HG03097 (cell line): ENCODE measurements around the gene SPDL1.

Experiments used
- ATAC-seq: cut with Tn5 transposase; IDR thresholded peaks from one replicate; pipeline ENCODE4 v1.9.1; 2021; ENCODE audit not compliant: unreplicated experiment, low FRiP score

SPDL1 gene

DNA sequence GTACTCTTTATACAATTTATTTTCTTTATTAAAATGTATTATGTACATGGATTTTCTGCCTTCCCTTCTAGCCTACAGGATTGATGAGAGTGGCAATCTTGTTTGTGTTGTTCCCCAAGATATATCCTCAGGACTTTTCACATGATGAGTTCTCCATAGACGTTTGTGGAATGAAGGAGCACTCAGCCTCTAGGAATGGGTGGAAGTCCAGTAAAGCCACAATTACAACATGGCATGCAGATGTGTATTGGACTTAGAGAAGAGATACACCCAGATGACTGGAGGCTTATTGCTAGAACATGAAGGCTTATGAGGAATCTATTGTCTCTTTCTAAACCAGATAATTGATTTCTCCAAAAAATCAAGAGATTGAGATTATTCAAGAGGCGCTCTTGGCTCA, 45.3 kb downstream of the SPDL1 start:
- no peak for ATAC-seq

DNA sequence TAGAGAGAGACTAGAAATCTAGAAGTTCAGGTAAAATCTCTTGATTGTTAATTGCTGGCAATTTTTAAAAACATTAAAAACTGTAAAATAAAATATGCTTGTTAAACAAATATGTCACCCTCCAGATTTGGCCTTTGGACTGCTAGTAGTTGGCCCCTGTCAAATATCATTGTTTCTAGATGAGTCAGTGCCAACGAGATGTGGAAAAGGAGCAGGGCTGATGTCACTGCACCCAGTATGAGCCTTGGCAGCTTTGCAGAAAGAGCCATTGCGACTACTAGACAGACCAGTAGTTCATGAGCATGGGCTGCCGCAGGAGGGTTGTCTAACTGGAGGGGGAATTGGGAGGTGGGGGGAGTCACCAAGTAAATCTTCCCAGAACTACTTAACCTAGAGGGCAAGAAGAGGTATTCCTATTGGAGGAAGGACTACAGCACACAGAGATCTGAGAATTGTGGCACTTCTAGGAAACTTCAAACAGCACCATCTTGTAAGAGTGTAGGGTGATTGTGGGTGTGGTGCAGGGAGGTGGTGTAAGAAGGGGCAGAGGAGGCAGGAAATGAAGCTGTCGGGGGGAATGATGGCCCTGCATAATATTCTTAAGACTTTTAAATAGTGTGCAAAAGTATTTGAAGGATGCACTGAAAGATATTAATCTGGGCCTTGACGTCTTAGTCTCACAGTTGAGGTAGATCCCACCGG, 46.4 kb downstream of the SPDL1 start:
- ATAC-seq: no peak

DNA sequence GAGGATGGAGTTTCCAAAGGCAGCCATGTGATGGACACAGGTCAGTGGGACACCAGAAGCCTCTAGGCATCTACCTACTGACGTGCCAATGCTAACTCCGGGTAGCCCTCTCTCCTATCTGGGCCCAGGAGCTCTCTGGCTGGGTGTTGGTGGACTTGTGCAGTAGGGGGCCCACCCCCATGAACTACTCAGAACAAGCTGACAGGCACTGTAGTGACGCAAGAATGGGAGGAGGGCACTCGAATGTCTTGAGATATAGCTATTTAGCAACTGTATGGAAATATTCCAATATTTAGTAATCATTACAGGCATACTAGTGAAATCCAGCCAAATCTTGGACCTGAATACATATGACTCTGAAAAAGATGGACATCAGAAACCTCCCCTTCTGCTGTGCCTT, 47.8 kb downstream of the SPDL1 start:
- no peak for ATAC-seq

DNA sequence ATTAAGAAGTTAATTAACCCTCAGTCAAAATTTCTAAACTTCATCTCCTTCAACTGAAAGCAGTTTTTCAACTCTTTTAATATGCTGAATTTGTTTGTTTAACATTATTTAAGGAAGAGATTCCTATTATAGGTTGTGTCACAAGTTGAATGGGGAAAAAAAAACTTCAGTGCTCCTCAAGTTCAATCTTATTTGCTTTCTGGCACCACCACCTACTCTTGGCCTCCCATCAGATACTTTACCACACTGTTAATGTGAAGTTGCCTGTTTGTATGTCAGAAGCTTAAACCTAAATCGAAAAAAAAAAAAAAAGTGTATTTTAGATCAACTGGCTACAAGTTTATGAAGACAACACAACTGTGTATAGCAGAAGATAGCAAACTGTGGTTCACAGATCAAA, 49.4 kb downstream of the SPDL1 start:
- no peak for ATAC-seq

DNA sequence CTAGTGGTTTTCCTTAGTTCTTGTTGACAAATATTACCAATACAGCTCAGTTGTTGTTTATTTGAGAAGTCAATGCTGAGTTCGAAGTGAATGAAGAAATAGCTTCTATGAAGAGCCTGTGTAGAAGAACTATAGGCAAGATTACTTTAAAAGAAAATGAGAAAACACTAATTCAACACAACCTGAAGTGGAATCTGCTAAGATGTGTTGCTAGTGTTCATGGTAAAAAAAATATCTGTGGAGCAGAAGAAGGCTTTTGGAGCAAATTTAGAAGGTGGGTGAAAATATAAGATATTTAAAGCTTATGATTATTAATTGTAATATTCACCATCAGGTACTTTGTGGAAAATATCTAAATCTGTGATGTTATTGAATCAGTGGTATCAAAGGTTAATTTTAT, 51.0 kb downstream of the SPDL1 start:
- no peak for ATAC-seq

DNA sequence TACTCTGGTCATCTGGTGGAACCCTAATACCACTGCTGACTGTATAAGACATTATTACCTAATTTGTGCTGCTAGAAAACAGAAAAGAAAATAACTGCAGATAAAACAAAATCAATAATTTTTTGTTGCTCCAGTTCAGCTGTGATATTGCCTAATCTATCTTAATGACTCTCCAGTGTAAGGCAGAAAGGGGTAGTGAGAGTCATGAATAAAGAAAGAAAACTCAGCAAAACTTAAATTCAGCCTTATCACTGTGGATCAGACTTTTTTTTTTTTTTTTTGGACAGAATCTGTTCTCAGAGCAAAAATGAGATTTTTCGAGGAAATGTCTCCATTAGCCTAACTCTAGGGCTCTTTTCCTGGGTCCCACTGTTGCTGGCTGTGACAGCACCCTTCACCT, 52.4 kb downstream of the SPDL1 start:
- ATAC-seq: no peak

DNA sequence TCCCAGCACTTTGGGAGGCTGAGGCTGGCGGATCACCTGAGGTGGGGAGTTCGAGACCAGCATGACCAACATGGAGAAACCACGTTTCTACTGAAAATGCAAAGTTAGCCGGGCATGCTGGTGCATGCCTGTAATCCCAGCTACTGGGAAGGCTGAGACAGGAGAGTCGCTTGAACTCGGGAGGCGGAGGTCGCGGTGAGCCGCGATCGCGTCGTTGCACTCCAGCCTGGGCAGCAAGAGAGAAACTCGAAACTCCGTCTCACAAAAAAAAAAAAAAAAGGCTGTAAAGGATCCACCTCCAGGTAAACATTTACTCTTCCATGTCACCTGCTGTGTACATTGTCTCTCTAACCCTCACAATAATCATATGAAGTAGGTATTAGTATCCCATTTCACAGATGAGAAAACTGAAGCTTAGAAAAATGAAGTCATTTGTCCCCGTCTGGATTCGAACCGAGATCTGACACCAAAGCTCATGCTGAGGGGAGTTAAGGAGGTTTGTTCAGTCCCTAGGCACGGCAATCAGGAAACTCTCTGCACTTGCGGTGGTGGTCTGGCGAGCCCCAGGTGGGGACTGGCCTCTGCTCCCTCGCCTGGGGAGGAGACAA, 53.0 kb downstream of the SPDL1 start:
- ATAC-seq: no peak

DNA sequence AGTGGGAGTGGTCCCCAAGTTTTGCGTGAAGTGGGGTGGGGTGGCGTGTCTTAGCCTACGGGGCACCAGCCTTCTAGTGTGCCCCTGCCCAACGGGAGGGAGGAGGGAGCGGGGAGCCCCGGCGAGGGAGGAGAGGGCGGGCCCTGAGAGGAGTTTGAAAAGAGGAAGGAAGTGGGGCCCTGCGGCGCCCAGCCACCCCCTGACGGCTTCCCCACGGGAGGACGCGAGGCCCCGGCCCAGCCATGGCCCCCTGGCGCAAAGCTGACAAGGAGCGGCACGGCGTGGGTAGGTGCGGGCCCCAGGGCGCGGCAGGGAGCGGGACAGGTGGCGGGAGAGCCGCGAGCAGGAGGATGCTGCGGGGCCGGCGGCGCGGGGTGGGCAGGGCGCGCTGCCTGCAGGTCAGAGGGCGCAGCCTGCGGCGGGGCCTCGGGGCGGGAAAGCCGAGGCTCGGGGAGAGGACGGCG, 53.5 kb downstream of the SPDL1 start, which contains the start of gene DOCK2:
DOCK2 (plus strand) TSS at position 191 of the 464 bp plus-strand sequence; CDS start at position 243, 52 bp downstream.
- ATAC-seq: peak; percentile 90

DNA sequence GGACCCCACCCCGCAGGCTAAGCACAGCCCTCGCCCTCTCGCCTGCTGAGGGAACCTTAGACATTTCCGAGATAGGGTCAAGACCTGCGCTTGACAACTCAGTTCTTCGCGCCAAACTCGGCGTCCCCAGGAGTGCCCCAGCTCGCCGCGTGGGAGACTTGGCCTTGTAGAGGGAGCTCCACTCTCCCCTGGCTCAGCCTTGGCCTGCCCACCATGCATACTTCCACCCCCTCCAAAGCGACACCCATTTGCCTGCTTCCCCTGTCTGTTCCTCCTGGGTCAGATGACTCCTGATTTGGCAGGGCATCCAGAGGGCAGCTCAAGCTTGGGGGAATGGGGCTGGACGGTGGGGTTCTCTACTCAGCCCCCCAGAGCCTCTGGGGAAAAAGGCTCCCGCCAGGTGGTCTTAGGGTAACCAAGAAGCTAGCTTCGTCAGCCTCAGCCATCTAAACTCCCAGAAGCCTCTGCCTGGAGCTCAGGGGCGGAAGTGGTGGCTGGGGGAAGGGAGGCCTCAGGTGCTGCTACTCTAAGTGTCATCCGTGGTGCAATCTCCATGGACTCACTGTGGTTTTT, 54.1 kb downstream of the SPDL1 start:
- peak; percentile 58 for ATAC-seq

DNA sequence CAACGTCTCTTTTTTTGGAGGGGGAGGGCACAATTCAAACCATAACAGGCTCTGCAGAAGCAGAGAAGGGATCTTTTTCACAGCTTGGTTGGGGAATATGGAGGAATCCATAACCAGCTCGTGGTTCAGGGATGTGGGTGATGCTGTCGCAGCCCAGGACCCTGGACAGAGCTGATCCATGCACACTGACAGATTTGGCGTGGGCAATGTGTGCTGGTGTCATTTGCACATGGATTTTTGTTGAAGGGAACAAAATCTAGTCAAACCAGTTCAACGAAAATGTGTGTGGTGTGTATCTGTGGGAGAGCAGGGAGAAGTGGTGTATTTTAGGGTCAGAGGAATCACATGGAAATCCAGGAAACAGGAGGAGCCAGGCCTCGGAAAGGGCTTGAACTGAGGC, 57.7 kb downstream of the SPDL1 start:
- ATAC-seq: no peak

DNA sequence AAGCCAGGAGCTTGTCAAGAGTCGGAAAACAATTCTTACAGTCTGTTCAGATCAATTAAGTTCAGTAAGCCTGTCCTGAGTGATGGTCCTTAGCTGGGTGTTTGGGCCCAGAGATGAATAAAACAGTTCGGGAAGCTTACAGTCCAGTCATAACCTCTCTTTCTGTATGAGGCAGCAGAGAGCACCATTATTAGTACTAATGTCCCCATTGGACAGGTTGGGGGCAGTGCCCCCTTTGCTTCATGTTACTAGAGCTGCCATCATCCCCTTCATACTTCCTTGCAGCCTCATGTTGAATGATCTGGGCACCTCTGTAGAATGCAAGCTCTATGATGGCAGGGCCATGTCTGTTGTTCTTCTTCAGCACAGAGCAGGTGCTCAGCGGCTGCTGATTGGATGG, 63.3 kb downstream of the SPDL1 start:
- ATAC-seq: no peak

DNA sequence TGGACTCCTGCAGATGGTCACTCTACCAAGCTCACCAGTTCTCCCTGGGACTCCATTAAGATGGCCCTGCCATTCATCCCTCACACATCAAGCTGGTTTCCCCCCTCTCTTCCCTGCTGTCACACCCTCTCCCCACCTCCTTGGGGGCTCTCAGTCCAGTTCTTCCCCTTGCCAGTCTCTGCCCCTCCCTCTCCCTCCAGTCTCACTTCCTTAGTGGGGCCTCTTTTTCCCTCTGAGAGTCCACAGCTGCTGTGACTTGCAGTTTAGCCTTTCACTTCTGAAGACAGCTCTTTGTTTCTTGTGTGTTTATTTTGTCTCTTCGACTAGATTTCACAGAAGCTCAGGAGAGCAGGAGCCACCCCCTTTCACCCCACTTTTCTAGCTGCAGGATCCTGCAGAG, 64.0 kb downstream of the SPDL1 start:
- ATAC-seq: no peak

DNA sequence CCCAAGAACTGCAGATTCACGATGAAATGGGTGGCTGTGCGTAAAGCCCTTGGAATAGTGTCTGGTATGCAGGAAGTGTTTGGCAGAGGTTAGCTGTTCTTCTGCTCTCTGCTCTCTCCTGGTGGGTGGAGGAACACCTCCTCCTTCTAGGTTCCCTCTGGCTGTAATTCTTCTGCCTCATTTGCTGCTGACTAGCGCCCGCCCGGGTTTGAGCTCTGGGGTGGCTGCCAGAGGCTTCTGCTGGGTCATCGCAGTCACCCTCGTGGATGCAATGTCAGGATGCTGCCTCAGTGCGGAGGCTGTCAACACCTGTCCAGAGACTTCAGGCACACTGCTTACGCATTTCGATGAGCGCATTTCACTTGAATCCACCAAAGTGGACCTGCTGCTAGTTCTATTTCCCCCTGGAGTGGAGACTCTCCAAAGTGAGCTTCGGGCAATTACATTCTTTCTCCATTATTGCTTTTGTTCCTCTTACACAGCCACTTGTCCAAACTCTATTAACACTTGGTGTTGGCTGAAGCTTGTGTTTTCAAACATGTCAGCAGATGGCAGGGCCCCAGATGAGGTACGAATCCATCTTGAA, 65.2 kb downstream of the SPDL1 start:
- no peak for ATAC-seq

DNA sequence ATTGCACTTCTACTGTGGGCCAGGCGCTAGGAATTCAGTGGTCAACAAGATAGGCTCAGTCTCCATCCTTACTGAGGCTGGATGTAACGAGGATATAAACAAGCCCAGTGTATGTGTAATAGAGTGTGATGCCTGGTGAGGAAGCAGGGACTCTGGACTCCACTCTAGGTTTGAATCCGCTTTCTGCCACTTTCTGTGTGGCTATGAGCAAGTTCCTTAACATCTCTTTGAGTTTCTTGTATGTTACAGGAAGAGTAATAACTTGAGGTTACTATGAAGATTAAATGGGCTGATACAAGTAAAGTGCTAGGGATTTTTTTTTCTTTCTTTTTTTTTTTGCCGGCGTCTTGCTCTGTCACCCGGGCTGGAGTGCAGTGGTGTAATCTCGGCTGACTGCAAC, 65.9 kb downstream of the SPDL1 start:
- no peak for ATAC-seq

DNA sequence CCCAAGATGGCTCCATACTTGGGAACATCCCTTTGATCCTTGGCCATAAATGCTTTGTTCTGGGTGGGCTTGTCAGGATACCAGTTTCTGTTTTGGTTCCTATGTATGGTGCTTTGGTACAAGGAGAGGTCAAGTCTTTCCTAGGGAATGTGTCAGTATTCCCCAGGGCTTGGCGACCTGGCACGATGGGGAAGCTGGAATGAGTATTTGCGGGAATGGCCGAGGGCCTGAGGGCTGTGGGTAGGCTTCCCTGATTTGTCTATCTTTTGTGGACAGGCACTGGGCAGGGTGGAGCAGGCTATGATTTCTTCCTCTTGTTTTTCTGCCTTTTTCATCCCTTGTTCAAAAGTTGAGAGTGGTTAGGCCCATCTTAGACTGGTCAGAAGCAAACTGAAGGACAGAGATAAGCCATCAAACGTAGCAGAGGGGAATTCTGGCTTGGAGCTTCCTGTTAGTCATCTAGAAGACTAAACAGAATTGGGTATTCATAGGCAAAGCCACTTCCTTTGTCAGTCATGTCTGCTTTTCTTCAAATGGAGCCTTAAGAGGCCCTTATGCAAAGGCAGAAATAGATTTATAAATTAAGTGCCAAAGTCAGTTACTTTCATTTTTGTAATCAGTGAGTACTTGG, 67.2 kb downstream of the SPDL1 start:
- ATAC-seq: peak; percentile 49

DNA sequence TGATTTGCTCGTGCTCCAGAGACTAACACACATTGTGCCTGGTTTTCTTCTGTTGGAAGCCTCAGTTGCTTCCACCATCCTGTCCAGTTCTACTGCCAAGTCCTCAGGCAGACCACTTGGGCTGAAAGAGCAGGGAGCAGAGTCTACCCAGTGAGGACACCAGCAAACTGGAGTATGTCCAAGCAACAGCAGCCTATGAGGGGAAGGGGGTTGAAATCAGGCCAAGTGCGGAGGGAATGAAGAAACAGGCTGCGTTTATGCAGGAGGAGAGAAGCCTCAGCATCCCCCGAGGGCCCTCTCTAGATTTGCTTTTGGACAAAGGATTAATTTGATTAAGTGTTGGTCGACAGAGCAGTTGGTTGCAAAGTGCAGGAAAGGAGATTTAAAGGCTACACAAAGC, 68.0 kb downstream of the SPDL1 start:
- no peak for ATAC-seq

DNA sequence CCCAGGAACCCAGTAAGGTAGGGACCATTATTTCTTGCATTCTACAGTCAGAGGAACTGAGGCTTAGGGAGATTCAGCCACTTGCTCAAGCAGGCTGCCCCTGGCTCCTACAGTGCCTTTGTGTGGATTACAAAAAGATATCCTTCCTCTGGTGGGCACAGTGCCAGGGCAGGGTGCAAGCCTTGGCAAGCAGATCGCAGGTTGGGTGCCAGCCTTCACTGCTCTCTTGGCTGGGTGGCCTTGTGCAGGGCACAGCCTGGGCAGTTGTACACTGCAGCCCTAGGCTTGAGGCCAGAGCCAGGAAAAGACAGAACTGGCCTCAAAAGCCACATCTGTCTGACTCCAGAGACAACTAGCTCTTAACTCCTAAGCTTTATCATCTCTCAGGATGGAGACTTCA, 68.5 kb downstream of the SPDL1 start:
- ATAC-seq: no peak

DNA sequence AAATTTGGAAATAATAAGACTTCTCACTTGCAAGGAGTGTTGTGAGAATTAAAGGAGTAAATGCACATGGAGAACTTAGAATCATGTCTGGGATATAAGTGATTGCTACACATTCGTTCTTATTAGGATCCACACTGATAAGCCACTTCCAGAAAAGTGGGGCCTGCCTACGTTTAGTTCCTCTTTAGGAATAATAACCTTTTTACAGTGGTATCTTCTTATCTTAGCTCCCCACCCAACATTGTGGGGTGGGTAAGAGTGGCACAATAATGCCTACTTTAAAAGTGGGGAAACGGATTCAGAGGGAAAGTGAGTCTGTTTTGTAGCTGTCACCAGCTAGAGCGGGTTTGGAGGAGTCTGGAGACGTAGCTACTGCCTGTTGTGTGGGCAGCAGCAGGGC, 69.5 kb downstream of the SPDL1 start:
- ATAC-seq: no peak
